OCI-LY3 (cell line): ENCODE results near the gene ERN1.

Source experiments
- EZH2phosphoT487 ChIP-seq: fragments of 200-600 bp; shearing (Covaris generic); IDR thresholded peaks from 2 replicates; pipeline ENCODE4 v1.6.1; 2018; ENCODE audit warnings: antibody characterized with exemption, mixed run types, low read depth
- TF ChIP-seq, protein P1 (sequence below): fragments of 200-600, 300-600 bp; sonication (generic); IDR thresholded peaks from 2 replicates; pipeline ENCODE4 v1.5.1; 2014; ENCODE audit warnings: antibody characterized with exemption, low read length, low read depth

- TF ChIP-seq, protein P1, sequence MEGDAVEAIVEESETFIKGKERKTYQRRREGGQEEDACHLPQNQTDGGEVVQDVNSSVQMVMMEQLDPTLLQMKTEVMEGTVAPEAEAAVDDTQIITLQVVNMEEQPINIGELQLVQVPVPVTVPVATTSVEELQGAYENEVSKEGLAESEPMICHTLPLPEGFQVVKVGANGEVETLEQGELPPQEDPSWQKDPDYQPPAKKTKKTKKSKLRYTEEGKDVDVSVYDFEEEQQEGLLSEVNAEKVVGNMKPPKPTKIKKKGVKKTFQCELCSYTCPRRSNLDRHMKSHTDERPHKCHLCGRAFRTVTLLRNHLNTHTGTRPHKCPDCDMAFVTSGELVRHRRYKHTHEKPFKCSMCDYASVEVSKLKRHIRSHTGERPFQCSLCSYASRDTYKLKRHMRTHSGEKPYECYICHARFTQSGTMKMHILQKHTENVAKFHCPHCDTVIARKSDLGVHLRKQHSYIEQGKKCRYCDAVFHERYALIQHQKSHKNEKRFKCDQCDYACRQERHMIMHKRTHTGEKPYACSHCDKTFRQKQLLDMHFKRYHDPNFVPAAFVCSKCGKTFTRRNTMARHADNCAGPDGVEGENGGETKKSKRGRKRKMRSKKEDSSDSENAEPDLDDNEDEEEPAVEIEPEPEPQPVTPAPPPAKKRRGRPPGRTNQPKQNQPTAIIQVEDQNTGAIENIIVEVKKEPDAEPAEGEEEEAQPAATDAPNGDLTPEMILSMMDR = no peak
- TF ChIP-seq EZH2phosphoT487 = no peak
Measured at GRCh38 chr17:64054304-64054703, 75.6 kb downstream of the ERN1 start.
